LNCaP clone FGC (cell line): ENCODE data around the gene GGT1.
A peak's percentile ranks its signal among the peaks of the same experiment; 100 is the strongest.

Experiments
- DNase-seq: peaks from one replicate; pipeline ENCODE4 v3.0.0-alpha.2; 2011; ENCODE audit warnings: low read depth
- H3K4me3 ChIP-seq: 2 replicates; pipeline ENCODE4 v1.5.1; 2011; ENCODE audit warnings: mild to moderate bottlenecking, low read depth, low read length, control low read depth
- TF ChIP-seq, protein P1 (sequence below): IDR thresholded peaks from 2 replicates; pipeline ENCODE4 v1.5.1; 2012; ENCODE audit warnings: mild to moderate bottlenecking; ENCODE audit not compliant: control insufficient read depth, insufficient read depth; ENCODE audit errors: extremely low read depth

GGT1 gene

GRCh38 chr22:24578355-24579257, 24.4 kb upstream of the GGT1 start:
- peak; percentile 90 for DNase-seq
- TF ChIP-seq, protein P1, sequence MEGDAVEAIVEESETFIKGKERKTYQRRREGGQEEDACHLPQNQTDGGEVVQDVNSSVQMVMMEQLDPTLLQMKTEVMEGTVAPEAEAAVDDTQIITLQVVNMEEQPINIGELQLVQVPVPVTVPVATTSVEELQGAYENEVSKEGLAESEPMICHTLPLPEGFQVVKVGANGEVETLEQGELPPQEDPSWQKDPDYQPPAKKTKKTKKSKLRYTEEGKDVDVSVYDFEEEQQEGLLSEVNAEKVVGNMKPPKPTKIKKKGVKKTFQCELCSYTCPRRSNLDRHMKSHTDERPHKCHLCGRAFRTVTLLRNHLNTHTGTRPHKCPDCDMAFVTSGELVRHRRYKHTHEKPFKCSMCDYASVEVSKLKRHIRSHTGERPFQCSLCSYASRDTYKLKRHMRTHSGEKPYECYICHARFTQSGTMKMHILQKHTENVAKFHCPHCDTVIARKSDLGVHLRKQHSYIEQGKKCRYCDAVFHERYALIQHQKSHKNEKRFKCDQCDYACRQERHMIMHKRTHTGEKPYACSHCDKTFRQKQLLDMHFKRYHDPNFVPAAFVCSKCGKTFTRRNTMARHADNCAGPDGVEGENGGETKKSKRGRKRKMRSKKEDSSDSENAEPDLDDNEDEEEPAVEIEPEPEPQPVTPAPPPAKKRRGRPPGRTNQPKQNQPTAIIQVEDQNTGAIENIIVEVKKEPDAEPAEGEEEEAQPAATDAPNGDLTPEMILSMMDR, result no peak
- H3K4me3 ChIP-seq, result no peak overlapping the region

- no peak overlapping the region for H3K4me3 ChIP-seq
- no peak for DNase-seq
- TF ChIP-seq, protein P1, result no peak
Measured at GRCh38 chr22:24579258-24579601, 23.8 kb upstream of the GGT1 start.

GRCh38 chr22:24580276-24580675, 22.7 kb upstream of the GGT1 start:
- no peak overlapping the region for H3K4me3 ChIP-seq
- TF ChIP-seq, protein P1, result no peak
- no peak for DNase-seq

- H3K4me3 ChIP-seq, result no peak overlapping the region
Measured at GRCh38 chr22:24582056-24582814, 20.8 kb upstream of the GGT1 start.

GRCh38 chr22:24583221-24584165, 19.5 kb upstream of the GGT1 start:
- no peak overlapping the region for H3K4me3 ChIP-seq
- DNase-seq, result peak; percentile 26
- TF ChIP-seq, protein P1, result no peak

More at GRCh38 chr22:24582056-24582814, 20.8 kb upstream of the GGT1 start:
- no peak for DNase-seq
- TF ChIP-seq, protein P1, result no peak

DNA sequence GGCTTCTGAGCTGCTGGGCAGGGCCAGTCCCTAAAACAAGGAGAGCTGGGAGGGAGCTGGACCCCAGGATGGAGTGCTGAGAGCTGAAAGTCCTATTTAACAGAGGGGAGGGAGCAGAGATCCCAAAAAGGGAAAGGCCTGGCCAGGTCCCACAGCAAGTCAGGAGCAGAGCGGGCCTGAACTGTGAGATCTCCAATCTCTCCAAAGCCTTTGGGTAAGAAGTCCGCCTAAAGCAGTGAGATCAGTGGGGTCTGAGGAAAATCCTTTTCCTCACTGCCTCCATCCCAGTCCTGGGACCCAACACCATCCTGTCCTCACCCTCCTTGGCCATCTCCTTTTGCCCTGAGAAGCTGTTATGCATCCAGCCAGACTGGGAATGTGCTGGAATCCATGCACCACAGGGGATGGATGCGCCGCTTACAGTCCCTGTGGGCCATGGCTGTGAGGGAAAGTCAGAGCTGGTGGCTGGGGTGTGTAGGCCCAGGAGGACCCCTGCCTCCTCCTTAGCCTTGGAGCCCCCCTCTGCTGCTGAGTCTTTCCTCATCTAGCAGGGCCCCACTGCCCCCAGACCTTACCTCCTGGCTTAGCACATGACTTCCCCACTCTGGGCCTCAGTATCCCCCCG, 18.7 kb upstream of the GGT1 start:
- DNase-seq, result no peak
- TF ChIP-seq, protein P1, result no peak
- no peak overlapping the region for H3K4me3 ChIP-seq
